Loucy (cell line): ENCODE results near the gene DLG1.

Experiments used
- EZH2phosphoT487 ChIP-seq: fragments of 200-600 bp; IDR thresholded peaks from 2 replicates; pipeline ENCODE4 v1.6.1; 2018; ENCODE audit warnings: antibody characterized with exemption, mild to moderate bottlenecking, moderate library complexity, borderline replicate concordance
- TF ChIP-seq, protein P1 (sequence below): fragments of 200-600 bp; sonication (generic); conservative IDR thresholded peaks from 2 replicates; pipeline ENCODE4 v1.5.1; 2014; ENCODE audit warnings: mild to moderate bottlenecking, antibody characterized with exemption, low read length

DNA sequence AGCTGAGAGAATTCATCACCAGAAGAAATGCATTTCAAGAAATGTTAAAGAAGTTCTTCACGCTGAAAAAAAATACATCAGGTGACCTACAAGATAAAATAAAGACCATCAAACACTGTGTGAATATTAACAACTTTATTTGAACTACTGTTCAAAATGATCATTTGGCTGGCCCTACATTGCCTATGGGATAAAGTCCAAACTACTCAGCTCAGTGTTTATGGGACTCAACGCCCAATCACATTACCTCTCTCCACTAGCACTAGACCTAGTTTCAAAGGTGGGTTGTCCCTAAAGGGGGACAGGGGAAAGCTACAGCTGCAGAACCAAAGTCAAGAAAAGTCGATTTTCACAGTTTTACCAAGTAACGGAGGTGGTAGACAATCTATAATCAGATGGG lies 62.0 kb downstream of the DLG1 start:
- TF ChIP-seq, protein P1, sequence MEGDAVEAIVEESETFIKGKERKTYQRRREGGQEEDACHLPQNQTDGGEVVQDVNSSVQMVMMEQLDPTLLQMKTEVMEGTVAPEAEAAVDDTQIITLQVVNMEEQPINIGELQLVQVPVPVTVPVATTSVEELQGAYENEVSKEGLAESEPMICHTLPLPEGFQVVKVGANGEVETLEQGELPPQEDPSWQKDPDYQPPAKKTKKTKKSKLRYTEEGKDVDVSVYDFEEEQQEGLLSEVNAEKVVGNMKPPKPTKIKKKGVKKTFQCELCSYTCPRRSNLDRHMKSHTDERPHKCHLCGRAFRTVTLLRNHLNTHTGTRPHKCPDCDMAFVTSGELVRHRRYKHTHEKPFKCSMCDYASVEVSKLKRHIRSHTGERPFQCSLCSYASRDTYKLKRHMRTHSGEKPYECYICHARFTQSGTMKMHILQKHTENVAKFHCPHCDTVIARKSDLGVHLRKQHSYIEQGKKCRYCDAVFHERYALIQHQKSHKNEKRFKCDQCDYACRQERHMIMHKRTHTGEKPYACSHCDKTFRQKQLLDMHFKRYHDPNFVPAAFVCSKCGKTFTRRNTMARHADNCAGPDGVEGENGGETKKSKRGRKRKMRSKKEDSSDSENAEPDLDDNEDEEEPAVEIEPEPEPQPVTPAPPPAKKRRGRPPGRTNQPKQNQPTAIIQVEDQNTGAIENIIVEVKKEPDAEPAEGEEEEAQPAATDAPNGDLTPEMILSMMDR = no peak
- TF ChIP-seq EZH2phosphoT487 = no peak
